Adrenal gland (tissue), 12 donors: ENCODE measurements around the gene TESPA1. TPM values are rescaled to one million over a fixed set of nuclear protein-coding genes. Genes with fewer than 3 reads are reported as not detected.

Experiments
- DNase-seq, 7 donors: peaks; one replicate each; pipeline ENCODE4 v3.0.0-alpha.2; 2019 to 2020
- H3K27ac ChIP-seq, 5 donors: fragments of 200-600 bp; sonication (generic) in 4 of 5; 1 replicate in 3 of 5; 2 replicates in 2 of 5; pipeline versions ENCODE4 v1.5.1 to v1.8.0; 2016 to 2020; ENCODE audit warnings: mild to moderate bottlenecking in 1 of 5
- H3K27me3 ChIP-seq: fragments of 200-600 bp; 2 replicates; pipeline ENCODE4 v1.8.0; 2021
- H3K36me3 ChIP-seq, 2 donors: fragments of 200-600 bp; replicated peaks in 1 of 2; 1 replicate in 1 of 2; 2 replicates in 1 of 2; pipeline versions ENCODE4 v1.5.1 to v1.8.0; 2018 to 2022
- H3K4me1 ChIP-seq, 2 donors: fragments of 200-600 bp; replicated peaks in 1 of 2; 1 replicate in 1 of 2; 2 replicates in 1 of 2; pipeline versions ENCODE4 v1.5.1 to v1.8.0; 2018 to 2021
- H3K4me3 ChIP-seq, 4 donors: fragments of 200-600 bp; sonication (generic) in 3 of 4; one replicate each; pipeline ENCODE4 v1.5.1; 2016 to 2018
- H3K9me3 ChIP-seq, 3 donors: fragments of 200-600 bp; sonication (generic) in 1 of 3; replicated peaks in 1 of 3; 1 replicate in 2 of 3; 2 replicates in 1 of 3; pipeline versions ENCODE4 v1.5.1 to v1.8.0; 2016 to 2021
- CTCF ChIP-seq, 6 experiments: fragments of 450-650 bp in 4 of 6; fragments of 200-600 bp in 2 of 6; sonication (generic) in 1 of 6; IDR thresholded peaks; 1 replicate in 5 of 6; 2 replicates in 1 of 6; pipeline versions ENCODE4 v1.5.1 to v1.8.0; 2016 to 2021; ENCODE audit warnings: antibody characterized with exemption in 6 of 6, mild to moderate bottlenecking in 2 of 6, moderate library complexity in 1 of 6
- POLR2A ChIP-seq, 2 donors: fragments of 450-650 bp; IDR thresholded peaks; one replicate each; pipeline ENCODE4 v1.6.1; 2017; ENCODE audit warnings: antibody characterized with exemption in 2 of 2, mild to moderate bottlenecking in 2 of 2, moderate library complexity in 1 of 2
- WGBS, 4 donors: extraction: QIAGEN DNeasy Blood & Tissue Kit in 2 of 4; methylation state at CpG; one replicate each; pipeline versions ENCODE4 v1.1.5 to v1.1.7; 2013 to 2017; 5-methylcytosine and 5-hydroxymethylcytosine counted together
- intact Hi-C, 2 donors: fragments of 100-400 bp; cut with DNase I; formaldehyde crosslinking; loops; one replicate each; pipeline versions ENCODE4 v1.14.1 to v1.15.0; 2022 to 2023
- polyA plus RNA-seq, 3 donors: library from polyadenylated mRNA; stranded (reverse); fragments of 200-250 nt in 2 of 3; fragments of 350-450 nt in 1 of 3; fragmentation: Illumina TruSeq in 1 of 3; extraction: RNeasy Lipid Tissue Mini Kit (QIAGEN cat#74804) in 1 of 3; gene quantifications; one replicate each; pipeline ENCODE4 v1.2.3, GENCODE V29; 2013 to 2014
- total RNA-seq, 9 donors: library from RNA; depleted of rRNA in 4 of 9; stranded (reverse); fragments of >200 nt in 4 of 9; fragments of 120-200 nt in 1 of 9; fragmentation: NEBNext Ultra II Directional in 1 of 9; extraction: Animal tissue kit (Norgen Biotek cat#: 25700) in 1 of 9; gene quantifications; one replicate each; pipeline versions ENCODE4 v1.1.0 to v1.2.4, GENCODE V29; 2013 to 2023
- donor health status: healthy with polysubstance abuse.
- donor health status: Bipolar disorder and iron deficiency.
- donor health status: DM: yes; HTN: yes; CAD: no.
- donor health status: DM: no; HTN: no; CAD: no.
- donor health status: DM: no; HTN: no; CAD: no.
- donor health status: DM: yes; HTN: yes; CAD: no.

The TESPA1 gene
- total and polyA plus RNA-seq, 12 donors: 0.11 to 2.0 (median 0.23) TPM; not detected in 3

DNA sequence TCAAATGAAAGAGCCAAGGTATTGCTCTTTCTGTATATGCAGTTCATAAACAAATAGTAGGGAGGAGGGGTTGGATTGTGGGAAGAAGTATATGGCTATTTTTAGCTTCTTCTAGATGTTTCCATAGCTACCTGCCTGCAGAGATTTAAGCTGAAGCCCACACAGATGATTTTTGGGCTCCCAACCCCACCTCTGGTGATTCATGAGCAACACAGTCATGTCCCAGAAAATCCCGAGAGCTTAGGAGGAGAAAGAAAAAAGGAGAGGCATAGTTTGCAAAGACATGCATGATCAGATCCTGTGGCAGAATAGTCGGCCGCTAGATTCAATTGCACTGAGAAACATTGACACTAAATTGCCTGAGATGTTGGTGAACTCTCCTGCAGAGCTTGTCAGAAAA lies 13.8 kb downstream of the TESPA1 start:
- peaks cover 7% of the 10 kb centered on the region for H3K27me3 ChIP-seq
- DNase-seq: no peak
- H3K9me3 ChIP-seq: no peaks in the 10 kb centered on the region
- no peak overlapping the region for H3K4me3 ChIP-seq
- intact Hi-C loops: no loop called here
- WGBS, 4 donors: 73 to 91% (median 81%) methylated on average over 3 of the region's 3 CpGs
- no peak overlapping the region for H3K27ac ChIP-seq
- TF ChIP-seq POLR2A (IDR thresholded peaks at IDR 0.05) (no peak), CTCF (IDR thresholded peaks at IDR 0.05) (no peak)
- no peaks in the 10 kb centered on the region for H3K4me1 ChIP-seq
- H3K36me3 ChIP-seq: no peaks in the 10 kb centered on the region

GRCh38 chr12:54968181-54968730 lies 16.3 kb downstream of the TESPA1 start:
- TF ChIP-seq CTCF (IDR thresholded peaks at IDR 0.05): no peak
- no peak for TF ChIP-seq POLR2A (IDR thresholded peaks at IDR 0.05)
- intact Hi-C loops: loop anchor here in 1 of 2 donors (10.0 kb wide), 1 partner anchor 373 kb away; no protein-coding TSS in a partner anchor
- DNase-seq: no peak
- Histone ChIP-seq H3K4me1 (no peaks in the 10 kb centered on the region), H3K4me3 (no peak overlapping the region), H3K27me3 (peaks cover 7% of the 10 kb centered on the region), H3K9me3 (no peaks in the 10 kb centered on the region), H3K27ac (no peak overlapping the region), H3K36me3 (no peaks in the 10 kb centered on the region)
- WGBS, 4 donors: 54 to 67% (median 62%) methylated on average over 4 of the region's 4 CpGs

- WGBS, 4 donors: 33 to 39% (median 37%) methylated on average over 2 of the region's 2 CpGs
- intact Hi-C loops: loop anchor here in 1 of 2 donors (10.0 kb wide), 1 partner anchor 373 kb away; no protein-coding TSS in a partner anchor
Measured at GRCh38 chr12:54967461-54967860, 17.1 kb downstream of the TESPA1 start.

DNA sequence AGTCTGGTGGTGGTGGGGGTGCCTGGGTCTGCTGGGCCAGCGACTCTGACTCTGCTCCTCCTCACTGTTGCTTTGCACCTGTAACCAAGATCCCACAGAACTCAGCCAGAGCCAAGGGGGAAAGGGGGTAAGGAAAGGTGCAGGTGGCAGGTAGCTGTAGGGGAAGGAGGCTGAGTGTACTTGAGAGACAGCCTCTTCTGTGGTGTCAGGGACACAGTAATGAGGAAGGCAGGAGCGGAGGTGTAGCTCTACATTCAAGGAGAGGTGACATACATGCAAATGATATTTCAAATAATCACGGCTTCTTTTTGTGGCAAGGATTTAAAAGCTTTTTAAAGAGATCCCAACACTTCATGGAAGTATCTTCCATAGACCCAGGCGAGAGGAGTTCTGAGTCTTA lies 23.4 kb downstream of the TESPA1 start:
- no peak for DNase-seq
- H3K36me3 ChIP-seq: no peaks in the 10 kb centered on the region
- no peak for TF ChIP-seq CTCF (IDR thresholded peaks at IDR 0.05)
- no peak for TF ChIP-seq POLR2A (IDR thresholded peaks at IDR 0.05)
- WGBS, 4 donors: 68 to 87% (median 83%) methylated on average over 4 of the region's 4 CpGs
- no peak overlapping the region for H3K27ac ChIP-seq
- H3K9me3 ChIP-seq: no peaks in the 10 kb centered on the region
- H3K4me3 ChIP-seq: no peak overlapping the region
- H3K27me3 ChIP-seq: peaks cover 6% of the 10 kb centered on the region
- no peaks in the 10 kb centered on the region for H3K4me1 ChIP-seq
- intact Hi-C loops: loop anchor here in 1 of 2 donors (10.0 kb wide), 1 partner anchor 366 kb away; no protein-coding TSS in a partner anchor

More at GRCh38 chr12:54967461-54967860, 17.1 kb downstream of the TESPA1 start:
- peaks cover 7% of the 10 kb centered on the region for H3K27me3 ChIP-seq
- TF ChIP-seq CTCF (IDR thresholded peaks at IDR 0.05) (no peak), POLR2A (IDR thresholded peaks at IDR 0.05) (no peak)
- H3K27ac ChIP-seq: no peak overlapping the region
- peak in 1 of 7 donors; percentile 11 for DNase-seq
- no peaks in the 10 kb centered on the region for H3K4me1 ChIP-seq
- H3K4me3 ChIP-seq: no peak overlapping the region
- no peaks in the 10 kb centered on the region for H3K36me3 ChIP-seq
- no peaks in the 10 kb centered on the region for H3K9me3 ChIP-seq
